SK-N-SH (cell line): Measurements from ENCODE around the gene WASL.

Source experiments
- CHD2 ChIP-seq: fragments of 150-350 bp; IDR thresholded peaks from 2 replicates; pipeline ENCODE4 v1.6.1; 2018; ENCODE audit warnings: low read length; ENCODE audit not compliant: partially characterized antibody
- MXI1 ChIP-seq: IDR thresholded peaks from 2 replicates; pipeline ENCODE4 v1.6.1; 2012; ENCODE audit warnings: mild to moderate bottlenecking, low read depth, low read length, improper control_type of control experiment
- SIN3A ChIP-seq: IDR thresholded peaks from 2 replicates; pipeline ENCODE4 v1.6.1; 2012; ENCODE audit warnings: low read depth, mild to moderate bottlenecking, low read length, moderate library complexity, borderline replicate concordance
- TCF12 ChIP-seq: IDR thresholded peaks from 2 replicates; pipeline ENCODE4 v1.4.0; 2012

DNA sequence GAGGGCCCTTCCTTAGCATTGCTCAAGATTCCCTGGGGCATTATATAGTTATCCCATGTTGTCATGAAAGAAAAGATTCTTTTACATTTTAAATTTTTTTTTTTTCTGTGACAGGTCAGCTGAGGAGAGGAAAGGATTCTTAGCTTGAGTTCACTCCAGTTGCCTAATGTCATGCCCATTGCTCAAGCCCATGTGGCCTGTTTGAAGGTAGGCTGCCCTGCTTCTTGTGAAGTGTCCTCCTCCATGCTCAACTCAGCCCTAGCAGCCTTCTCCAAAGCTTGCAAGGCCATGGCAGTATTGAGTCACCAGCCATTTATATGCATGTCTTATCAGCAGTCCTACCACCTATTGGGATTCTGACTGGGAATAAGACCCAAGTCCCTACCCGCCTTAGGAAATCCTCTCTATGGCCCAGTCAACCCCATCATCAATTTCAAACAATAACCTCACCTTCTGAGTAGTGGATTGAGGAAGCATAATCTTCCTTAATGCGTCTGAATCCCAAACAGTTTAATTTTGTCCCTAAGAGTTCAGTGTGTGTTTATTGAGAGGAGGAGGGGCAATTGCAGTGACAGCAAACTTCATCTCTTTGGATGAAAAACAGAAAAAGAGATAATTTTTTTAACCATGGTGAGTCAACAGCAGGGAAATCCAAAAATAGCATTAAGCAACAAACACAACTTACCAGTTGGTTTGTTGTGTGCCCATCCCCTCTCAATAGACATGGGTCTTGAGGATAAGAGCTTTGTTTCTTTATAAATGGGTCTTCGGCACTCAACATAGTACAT, 38.6 kb upstream of the WASL start:
- no peak for TF ChIP-seq TCF12
- TF ChIP-seq MXI1: no peak
- no peak for TF ChIP-seq SIN3A
- TF ChIP-seq CHD2: no peak
